Endothelial cell of umbilical vein (primary cell): ENCODE results near the gene PNKP. TPM values are rescaled to one million over a fixed set of nuclear protein-coding genes. Genes with fewer than 3 reads are reported as not detected.

Experiments used
- BruUV-seq: library from RNA; stranded (reverse); fragments of 400-500 nt; replicated peaks from 2 replicates; lab custom pipeline; 2021; lab: Mats Ljungman, UMichigan
- CTCF ChIA-PET: fragments of 300-600, 350-600 bp; sonication (Branson Sonifier 250); formaldehyde crosslinking; loops from one replicate; lab custom pipeline; 2021; ENCODE audit warnings: antibody characterized with exemption, inconsistent platforms; lab: Charles Lee
- POLR2A ChIA-PET: fragments of 300-600, 350-600 bp; sonication (Branson Sonifier 250); formaldehyde crosslinking; loops from one replicate; lab custom pipeline; 2021; ENCODE audit warnings: antibody characterized with exemption, inconsistent platforms; lab: Charles Lee
- DNase-seq: peaks from one replicate; pipeline ENCODE4 v3.0.0-alpha.2; 2011; ENCODE audit warnings: low read depth, low spot score
- FAIRE-seq: peaks from 2 replicates; lab custom pipeline; 2011; peaks lifted over from hg19 to GRCh38; lab: Jason Lieb, UNC
- H2AFZ ChIP-seq: 2 replicates; pipeline ENCODE4 v1.6.0; 2012; ENCODE audit warnings: low read depth, low read length, control low read depth, inconsistent platforms
- H3K27ac ChIP-seq: 2 replicates; pipeline ENCODE4 v1.5.1; 2011; ENCODE audit warnings: low read depth, mild to moderate bottlenecking, control low read depth, low read length, moderate library complexity; ENCODE audit not compliant: insufficient read depth
- H3K27me3 ChIP-seq, 2 experiments: 2 replicates each; pipeline versions ENCODE4 v1.6.0 to v1.6.1; 2011; ENCODE audit warnings: low read length in 2 of 2, mixed read lengths in 1 of 2; ENCODE audit not compliant: control insufficient read depth in 2 of 2, insufficient read depth in 2 of 2
- H3K36me3 ChIP-seq, 2 experiments: 2 replicates in 1 of 2; 3 replicates in 1 of 2; pipeline ENCODE4 v1.5.1; 2011; ENCODE audit warnings: low read length in 2 of 2, mild to moderate bottlenecking in 1 of 2, moderate library complexity in 1 of 2; ENCODE audit not compliant: control insufficient read depth in 2 of 2, insufficient read depth in 2 of 2; ENCODE audit errors: extremely low read depth in 1 of 2
- H3K4me1 ChIP-seq: 3 replicates; pipeline ENCODE4 v1.5.1; 2011; ENCODE audit warnings: mild to moderate bottlenecking, low read length; ENCODE audit not compliant: control insufficient read depth, insufficient read depth; ENCODE audit errors: extremely low read depth
- H3K4me2 ChIP-seq: 2 replicates; pipeline ENCODE4 v1.6.1; 2011; ENCODE audit warnings: low read length, control low read depth, mixed read lengths; ENCODE audit not compliant: insufficient read depth
- H3K4me3 ChIP-seq, 3 experiments: fragments of 200-600 bp in 1 of 3; sonication (generic), shearing (Covaris generic) in 1 of 3; replicated peaks in 1 of 3; 2 replicates each; pipeline ENCODE4 v1.5.1; 2011 to 2016; ENCODE audit warnings: control low read depth in 3 of 3, low read length in 3 of 3, mild to moderate bottlenecking in 2 of 3, inconsistent platforms in 1 of 3, low read depth in 1 of 3, moderate library complexity in 1 of 3; ENCODE audit not compliant: insufficient read depth in 1 of 3
- H3K79me2 ChIP-seq: 2 replicates; pipeline ENCODE4 v1.6.0; 2012; ENCODE audit warnings: low read length, inconsistent platforms; ENCODE audit not compliant: control insufficient read depth, insufficient read depth
- H3K9ac ChIP-seq: replicated peaks from 2 replicates; pipeline ENCODE3; 2011; ENCODE audit warnings: low read length, control low read depth; ENCODE audit not compliant: insufficient read depth; ENCODE audit errors: extremely low read depth
- H3K9me1 ChIP-seq: replicated peaks from 3 replicates; pipeline ENCODE4 v1.6.0; 2011; ENCODE audit warnings: mild to moderate bottlenecking, low read length; ENCODE audit not compliant: control insufficient read depth, insufficient read depth; ENCODE audit errors: extremely low read depth
- H3K9me3 ChIP-seq: replicated peaks from 2 replicates; pipeline ENCODE4 v1.5.1; 2012; ENCODE audit warnings: low read length, inconsistent platforms; ENCODE audit not compliant: control insufficient read depth, insufficient read depth
- H4K20me1 ChIP-seq: replicated peaks from 2 replicates; pipeline ENCODE3; 2011; ENCODE audit warnings: mild to moderate bottlenecking, low read length; ENCODE audit not compliant: control insufficient read depth, insufficient read depth; ENCODE audit errors: extremely low read depth
- FOS ChIP-seq: IDR thresholded peaks from 2 replicates; pipeline ENCODE4 v1.6.1; 2011; ENCODE audit warnings: mild to moderate bottlenecking, low read length, moderate library complexity, borderline replicate concordance; ENCODE audit not compliant: insufficient read depth
- POLR2A ChIP-seq: IDR thresholded peaks from 2 replicates; pipeline ENCODE4 v1.6.1; 2012; ENCODE audit warnings: low read depth, mild to moderate bottlenecking, control low read depth, low read length
- POLR2AphosphoS5 ChIP-seq: IDR thresholded peaks from 2 replicates; pipeline ENCODE4 v1.6.1; 2012; ENCODE audit warnings: low read depth, mild to moderate bottlenecking, control low read depth, low read length, moderate library complexity; ENCODE audit not compliant: insufficient read depth
- dilution Hi-C: fragments of 300-500 bp; cut with MboI; formaldehyde crosslinking; loops from one replicate; pipeline ENCODE4 v1.15.0; 2019; ENCODE audit warnings: low sequenced_read_pairs; ENCODE audit not compliant: extremely low pct_ligation_motif_present
- intact Hi-C: fragments of 100-400 bp; cut with micrococcal nuclease; formaldehyde crosslinking; loops from one replicate; pipeline ENCODE4 v1.10.0; 2022
- polyA plus RNA-seq, 4 experiments: library from polyadenylated mRNA; depleted of rRNA in 3 of 4; stranded (reverse) in 3 of 4; unstranded in 1 of 4; fragments of >200 nt; gene quantifications; 2 replicates each; pipeline versions ENCODE4 v1.2.1 to v1.2.3, GENCODE V29; 2011 to 2012; ENCODE audit warnings: missing spikeins in 1 of 4
- total RNA-seq: library from RNA; stranded (reverse); gene quantifications from 2 replicates; pipeline ENCODE4 v1.2.3, GENCODE V29; 2021

The PNKP gene
- total and polyA plus RNA-seq, 2 donors (not counting 3 experiments of a cell fraction or from before 2014, with no cell fraction given), result 39.4 to 112 TPM

DNA sequence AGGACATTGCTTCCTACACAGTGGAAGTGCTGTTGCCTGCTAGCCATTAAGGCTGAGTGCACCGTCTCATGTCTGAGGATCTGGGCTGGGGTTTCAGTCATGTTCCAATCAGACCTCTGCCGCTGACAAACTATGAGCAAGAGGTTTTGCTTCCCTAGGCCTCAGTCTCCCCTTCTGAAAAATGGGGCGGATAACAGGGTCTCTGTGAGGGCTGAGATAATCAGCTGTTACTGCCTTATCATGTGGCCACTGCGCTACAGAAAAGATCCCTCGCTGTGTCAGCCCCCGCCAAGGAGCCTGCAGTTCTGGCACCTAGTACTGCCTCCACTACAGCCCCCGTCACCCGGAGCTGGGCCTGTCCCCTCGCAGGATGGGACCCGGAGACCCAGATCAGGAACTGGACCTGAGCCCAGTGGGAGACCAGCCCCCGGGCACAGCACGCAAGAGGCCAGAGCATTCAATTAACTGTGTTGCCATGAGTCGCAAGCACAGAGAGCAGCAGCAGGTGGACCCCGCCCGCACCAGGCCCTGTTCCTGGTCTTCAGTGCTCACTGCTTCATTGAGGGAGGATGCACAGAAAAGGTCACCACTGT is 3.0 kb upstream of the PNKP start:
- H3K36me3 ChIP-seq, result peaks cover 0 to 9% of the 10 kb centered on the region in 2 experiments
- no peaks in the 10 kb centered on the region for H3K27me3 ChIP-seq
- FAIRE-seq (no peak), DNase-seq (no peak)
- H3K4me3 ChIP-seq, result peak overlapping the region in 2 of 3 experiments; percentile 30 to 53
- no peaks in the 10 kb centered on the region for H3K9me3 ChIP-seq
- ChIA-PET POLR2A (no interaction called here), CTCF (no interaction called here)
- H3K79me2 ChIP-seq, result peaks cover 23% of the 10 kb centered on the region
- no peaks in the 10 kb centered on the region for H3K9me1 ChIP-seq
- H3K4me1 ChIP-seq, result peaks cover 28% of the 10 kb centered on the region
- no peak overlapping the region for H3K9ac ChIP-seq
- no peaks in the 10 kb centered on the region for H4K20me1 ChIP-seq
- dilution Hi-C loops, result no loop called here
- peak overlapping the region; percentile 45 for H3K4me2 ChIP-seq
- H2AFZ ChIP-seq, result peak overlapping the region; percentile 53
- no TSS peak for BruUV-seq
- TF ChIP-seq POLR2AphosphoS5, result no peak
- TF ChIP-seq FOS, result no peak
- peak; percentile 7 for TF ChIP-seq POLR2A
- no peak overlapping the region for H3K27ac ChIP-seq
- intact Hi-C loops, result no loop called here

DNA sequence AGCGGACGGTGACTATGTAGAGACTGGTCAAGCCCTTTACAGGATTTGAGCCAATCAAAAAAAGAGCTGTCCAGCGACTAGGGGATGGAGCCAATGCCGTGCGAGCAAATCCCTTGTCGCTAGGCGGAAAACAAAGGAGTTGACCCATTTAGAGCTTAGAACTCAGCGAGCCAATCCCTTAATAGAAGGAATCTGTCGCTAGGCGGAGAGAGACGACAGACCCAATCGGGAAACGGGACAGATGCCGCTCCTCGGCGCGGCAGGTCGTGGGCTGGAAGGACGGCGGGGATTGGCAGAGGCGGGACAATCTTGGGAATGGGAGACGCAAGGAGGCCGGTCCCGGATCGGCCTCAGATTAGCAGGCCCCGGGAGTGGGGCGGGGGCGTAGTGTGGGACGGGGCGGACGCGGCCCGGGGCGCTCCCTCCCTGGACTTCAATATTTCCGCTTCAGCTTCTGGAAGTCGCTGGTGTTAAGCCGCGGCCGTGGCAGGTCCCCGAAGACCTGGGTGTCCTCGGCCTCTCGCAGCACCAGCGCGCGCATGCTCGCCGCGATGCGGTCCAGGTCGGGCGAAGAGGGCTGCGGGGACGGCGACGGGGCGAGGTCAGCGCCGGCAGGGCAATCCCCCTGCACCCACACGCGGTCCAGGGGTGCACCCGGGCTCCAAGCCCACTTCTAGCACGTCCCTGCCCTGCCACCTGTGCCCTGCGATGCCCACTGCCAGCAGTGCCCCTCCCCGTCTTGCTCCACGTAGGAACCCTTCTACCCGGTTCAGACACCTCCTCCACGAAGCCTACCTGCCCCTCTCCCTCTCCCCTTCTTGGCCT is 2.3 kb upstream of the PNKP start:
- Histone ChIP-seq H3K27me3 (no peaks in the 10 kb centered on the region), H3K9me1 (no peaks in the 10 kb centered on the region), H3K27ac (peak overlapping the region; percentile 3), H3K4me1 (peaks cover 26% of the 10 kb centered on the region), H3K4me3 (peak overlapping the region; percentile 18 to 53 (median 30)), H3K79me2 (peaks cover 22% of the 10 kb centered on the region), H4K20me1 (no peaks in the 10 kb centered on the region), H3K4me2 (peak overlapping the region; percentile 73), H3K9ac (peak overlapping the region; percentile 44), H3K36me3 (peaks cover under 1 to 13% of the 10 kb centered on the region in 2 experiments), H3K9me3 (no peaks in the 10 kb centered on the region), H2AFZ (peak overlapping the region; percentile 53)
- DNase-seq (peak; percentile 100), FAIRE-seq (peak; percentile 100)
- intact Hi-C loops (loop anchor here (1.0 to 5.0 kb wide), 3 partner anchors 8 to 277 kb away; partner anchors contain the start of genes AKT1S1, PRMT1, PRR12 and TBC1D17), dilution Hi-C loops (no loop called here)
- ChIA-PET POLR2A (interaction anchor here (0.9 to 1.0 kb wide), 4 partner anchors 7 to 19 kb away, joined by 4 to 5 read pairs (median 4); partner anchors contain the start of genes AKT1S1, PTOV1 and TBC1D17), CTCF (interaction anchor here (0.8 to 1.3 kb wide), 6 partner anchors 11 to 221 kb away, joined by 3 to 8 read pairs (median 3); partner anchors contain the start of gene PTOV1)
- BruUV-seq, result no TSS peak
- TF ChIP-seq FOS, result no peak
- TF ChIP-seq POLR2A, result peak; percentile 90
- peak; percentile 97 for TF ChIP-seq POLR2AphosphoS5
